ENCODE results near the gene ZNF616. TPM values are rescaled to one million over a fixed set of nuclear protein-coding genes. Genes with fewer than 3 reads are reported as not detected.
A peak's percentile ranks its signal among the peaks of the same experiment; 100 is the strongest.

The ZNF616 gene
- total RNA-seq = 10.0 and 12.4 TPM in 2 replicates

DNA sequence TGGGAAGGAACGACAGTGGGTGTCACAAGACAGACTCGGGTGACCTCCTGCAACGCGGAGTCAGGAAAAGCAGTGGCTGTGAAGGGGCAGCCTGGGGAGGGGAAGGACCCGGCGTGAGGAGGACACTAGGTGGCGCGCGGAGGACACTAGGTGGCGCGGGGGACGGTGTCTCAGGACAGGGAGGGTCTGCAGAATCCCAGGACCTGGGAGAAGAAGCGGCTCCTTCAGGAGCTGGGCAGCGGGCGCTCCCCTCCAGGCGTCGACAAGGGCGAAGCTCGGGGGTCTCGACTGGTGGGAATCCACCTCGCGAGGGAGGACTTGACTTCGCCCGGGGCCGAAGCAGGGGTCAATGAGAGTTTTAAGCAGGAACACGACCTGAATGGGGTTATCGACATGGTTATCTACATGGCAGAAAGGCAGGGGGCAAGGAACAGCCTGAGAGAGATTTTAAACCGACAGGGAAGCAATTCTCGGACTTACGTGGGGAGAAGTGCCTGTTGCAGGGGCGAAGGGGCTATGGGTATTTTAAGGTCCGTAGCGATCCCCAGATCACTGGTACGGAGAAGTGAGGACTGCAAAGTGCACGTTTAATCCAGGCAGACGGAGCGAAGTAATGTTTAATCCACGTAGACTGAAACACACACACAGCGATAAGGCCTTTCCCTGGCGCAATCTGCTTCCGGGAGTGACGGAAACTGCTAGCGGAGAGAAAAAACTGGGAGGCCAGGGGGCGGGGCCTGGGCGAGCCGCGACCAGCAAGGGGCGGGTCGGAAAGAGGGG, at the start of gene ZNF616:
ZNF616 (minus strand) TSS at position 687 of the 780 bp plus-strand sequence. CDS start 9,426 bp downstream, outside the sequence.
- peak within 1 kb of the TSS; percentile 96 for H3K4me3 ChIP-seq (ENCODE audit: low read depth, low read length)
- no peaks in the 10 kb centered on the region for H3K27me3 ChIP-seq (ENCODE audit: control insufficient read depth, insufficient read depth, low read length)
- FAIRE-seq (no peak), DNase-seq (ENCODE audit: low read depth) (peak; percentile 80)
- no peaks in the 10 kb centered on the region for H3K36me3 ChIP-seq (ENCODE audit: control insufficient read depth, insufficient read depth, low read length)
- TF ChIP-seq, protein P1, sequence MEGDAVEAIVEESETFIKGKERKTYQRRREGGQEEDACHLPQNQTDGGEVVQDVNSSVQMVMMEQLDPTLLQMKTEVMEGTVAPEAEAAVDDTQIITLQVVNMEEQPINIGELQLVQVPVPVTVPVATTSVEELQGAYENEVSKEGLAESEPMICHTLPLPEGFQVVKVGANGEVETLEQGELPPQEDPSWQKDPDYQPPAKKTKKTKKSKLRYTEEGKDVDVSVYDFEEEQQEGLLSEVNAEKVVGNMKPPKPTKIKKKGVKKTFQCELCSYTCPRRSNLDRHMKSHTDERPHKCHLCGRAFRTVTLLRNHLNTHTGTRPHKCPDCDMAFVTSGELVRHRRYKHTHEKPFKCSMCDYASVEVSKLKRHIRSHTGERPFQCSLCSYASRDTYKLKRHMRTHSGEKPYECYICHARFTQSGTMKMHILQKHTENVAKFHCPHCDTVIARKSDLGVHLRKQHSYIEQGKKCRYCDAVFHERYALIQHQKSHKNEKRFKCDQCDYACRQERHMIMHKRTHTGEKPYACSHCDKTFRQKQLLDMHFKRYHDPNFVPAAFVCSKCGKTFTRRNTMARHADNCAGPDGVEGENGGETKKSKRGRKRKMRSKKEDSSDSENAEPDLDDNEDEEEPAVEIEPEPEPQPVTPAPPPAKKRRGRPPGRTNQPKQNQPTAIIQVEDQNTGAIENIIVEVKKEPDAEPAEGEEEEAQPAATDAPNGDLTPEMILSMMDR (IDR thresholded peaks at IDR 0.05; ENCODE audit: insufficient read depth, low read length, severe bottlenecking) = peak; percentile 81

DNA sequence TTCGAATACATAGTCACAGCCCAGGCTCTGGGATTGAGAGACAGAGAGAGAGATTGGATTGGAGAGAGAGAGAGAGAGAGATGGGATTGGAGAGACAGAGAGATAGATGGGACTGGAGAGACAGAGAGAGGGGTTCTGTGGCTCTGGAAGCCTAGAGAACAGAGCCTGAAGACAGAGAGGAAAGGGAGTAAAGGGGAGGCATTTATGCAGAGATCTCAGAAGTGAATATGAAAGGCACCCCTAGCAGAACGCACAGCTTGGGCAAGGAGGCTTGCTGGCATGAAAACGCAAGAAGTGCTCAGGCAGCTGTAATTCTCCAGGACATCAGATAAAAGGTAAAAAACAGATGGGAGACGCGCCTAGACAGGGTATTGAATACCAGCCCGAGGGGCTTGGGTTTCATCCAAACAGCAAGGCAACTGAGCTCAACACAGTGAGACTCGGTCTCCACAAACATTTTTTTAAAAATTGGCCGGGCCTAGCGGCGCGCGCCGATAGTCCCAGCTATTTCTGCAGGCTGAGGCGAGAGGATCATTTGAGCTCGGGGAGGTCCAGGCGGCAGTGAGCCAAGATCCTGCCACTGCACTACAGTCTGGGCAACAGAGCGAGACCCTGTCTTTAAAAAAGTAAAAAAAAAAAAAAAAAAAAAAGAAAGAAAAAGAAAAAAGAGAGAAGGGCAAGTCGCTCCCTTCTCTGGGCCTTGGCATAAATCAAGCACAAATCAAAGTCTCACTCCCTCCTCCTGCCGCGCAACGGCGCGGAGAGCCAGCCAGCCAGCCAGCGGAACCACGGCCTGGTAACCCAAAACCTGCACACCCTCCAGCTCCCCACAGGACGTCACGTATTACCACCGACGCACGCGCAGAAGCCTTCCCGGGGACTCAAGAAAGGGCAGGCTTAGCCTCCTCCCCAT, 49.3 kb upstream of the ZNF616 start:
- no peak for FAIRE-seq
- TF ChIP-seq, protein P1 (IDR thresholded peaks at IDR 0.05; ENCODE audit: insufficient read depth, low read length, severe bottlenecking) = no peak
- no peaks in the 10 kb centered on the region for H3K27me3 ChIP-seq (ENCODE audit: control insufficient read depth, insufficient read depth, low read length)
- H3K36me3 ChIP-seq (ENCODE audit: control insufficient read depth, insufficient read depth, low read length) = peaks cover 4% of the 10 kb centered on the region
- DNase-seq (ENCODE audit: low read depth) = peak; percentile 38
- peak overlapping the region; percentile 30 for H3K4me3 ChIP-seq (ENCODE audit: low read depth, low read length)

DNA sequence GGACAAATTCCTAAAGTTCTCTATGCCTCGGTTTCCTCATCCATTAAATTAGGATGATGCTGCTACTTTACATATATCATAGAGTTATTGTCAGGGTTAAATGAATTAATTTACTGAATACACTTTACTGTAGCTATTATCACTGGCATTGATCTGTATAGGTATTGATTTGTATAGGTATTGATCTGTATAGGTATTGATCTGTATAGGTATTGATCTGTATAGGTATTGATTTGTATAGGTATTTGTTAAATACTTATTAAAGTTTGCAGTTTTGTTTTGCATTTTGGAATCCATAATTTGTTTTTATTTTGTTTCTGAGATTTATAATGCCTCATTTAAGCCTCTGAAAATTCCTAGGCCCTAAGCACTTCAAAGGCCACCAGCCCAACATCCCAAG, 47.7 kb upstream of the ZNF616 start:
- FAIRE-seq (no peak), DNase-seq (ENCODE audit: low read depth) (no peak)
- TF ChIP-seq, protein P1 (IDR thresholded peaks at IDR 0.05; ENCODE audit: insufficient read depth, low read length, severe bottlenecking) = no peak

DNA sequence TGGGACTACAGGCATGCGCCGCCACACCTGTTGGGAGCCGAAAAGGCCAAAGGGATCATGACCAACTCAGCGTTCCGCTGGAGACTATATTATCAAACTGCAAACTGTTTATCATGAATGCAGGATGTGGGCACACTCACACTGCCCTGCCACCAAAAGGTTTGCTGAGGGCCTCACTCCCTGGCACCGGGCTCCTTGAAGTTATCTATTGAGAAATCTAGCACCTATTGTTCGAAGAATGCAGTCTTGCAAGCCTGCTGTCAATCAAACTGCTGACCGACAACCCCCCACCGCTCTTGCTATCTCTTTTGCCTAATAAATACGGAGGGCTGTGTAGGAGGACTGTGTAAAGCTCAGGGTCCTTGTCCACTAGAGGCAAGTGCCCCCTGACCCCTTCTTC, 36.8 kb upstream of the ZNF616 start:
- TF ChIP-seq, protein P1 (IDR thresholded peaks at IDR 0.05; ENCODE audit: insufficient read depth, low read length, severe bottlenecking) = no peak
- FAIRE-seq = no peak
- H3K4me3 ChIP-seq (ENCODE audit: low read depth, low read length) = no peak overlapping the region
- no peaks in the 10 kb centered on the region for H3K36me3 ChIP-seq (ENCODE audit: control insufficient read depth, insufficient read depth, low read length)
- no peaks in the 10 kb centered on the region for H3K27me3 ChIP-seq (ENCODE audit: control insufficient read depth, insufficient read depth, low read length)
- DNase-seq (ENCODE audit: low read depth) = no peak

More for the DNA sequence above, 47.7 kb upstream of the ZNF616 start:
- Histone ChIP-seq H3K27me3 (ENCODE audit: control insufficient read depth, insufficient read depth, low read length) (no peaks in the 10 kb centered on the region), H3K36me3 (ENCODE audit: control insufficient read depth, insufficient read depth, low read length) (no peaks in the 10 kb centered on the region), H3K4me3 (ENCODE audit: low read depth, low read length) (no peak overlapping the region)

DNA sequence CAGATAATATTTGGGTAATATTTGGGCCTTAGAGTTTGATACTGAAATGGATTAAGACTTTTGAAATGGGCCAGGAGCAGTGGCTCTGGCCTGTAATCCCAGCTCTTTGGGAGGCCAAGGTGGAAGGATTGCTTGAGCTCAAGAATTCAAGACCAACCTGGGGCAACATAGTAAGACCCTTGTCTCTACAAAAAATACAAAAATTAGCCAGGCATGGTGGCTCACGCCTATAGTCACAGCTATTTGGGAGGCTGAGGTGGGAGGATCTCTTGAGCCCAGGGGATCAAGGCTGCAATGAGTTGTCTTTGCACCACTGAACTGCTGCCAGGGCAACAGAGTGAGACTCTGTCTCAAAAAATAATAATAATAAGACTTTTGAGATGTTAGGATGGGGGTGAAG, 32.6 kb upstream of the ZNF616 start:
- no peak overlapping the region for H3K4me3 ChIP-seq (ENCODE audit: low read depth, low read length)
- H3K27me3 ChIP-seq (ENCODE audit: control insufficient read depth, insufficient read depth, low read length) = no peaks in the 10 kb centered on the region
- FAIRE-seq (no peak), DNase-seq (ENCODE audit: low read depth) (no peak)
- TF ChIP-seq, protein P1 (IDR thresholded peaks at IDR 0.05; ENCODE audit: insufficient read depth, low read length, severe bottlenecking) = no peak
- H3K36me3 ChIP-seq (ENCODE audit: control insufficient read depth, insufficient read depth, low read length) = peaks cover 6% of the 10 kb centered on the region
